ENCODE data around the gene MORF4L2.
"Not testable (repeated sequence)": the region's sequence is repeated elsewhere in the genome, so short reads cannot be mapped to it uniquely, and the experiment has no call there.

MORF4L2 gene

GRCh38 chrX:103678199-103678993 lies 8.1 kb downstream of the MORF4L2 start:
- Histone ChIP-seq H3K27me3 (ENCODE audit: control insufficient read depth, insufficient read depth, low read length) (no peaks in the 10 kb centered on the region), H3K9me3 (ENCODE audit: control insufficient read depth, insufficient read depth, low read length) (no peaks in the 10 kb centered on the region), H3K27ac (ENCODE audit: low read depth, low read length) (no peak overlapping the region), H3K9ac (ENCODE audit: low read depth, low read length) (no peak overlapping the region), H3K36me3 (ENCODE audit: control insufficient read depth, insufficient read depth, low read length) (peaks cover 79% of the 10 kb centered on the region), H3K4me3 (ENCODE audit: low read depth, low read length) (no peak overlapping the region), H3K4me1 (ENCODE audit: control insufficient read depth, insufficient read depth, low read length) (no peaks in the 10 kb centered on the region)

DNA sequence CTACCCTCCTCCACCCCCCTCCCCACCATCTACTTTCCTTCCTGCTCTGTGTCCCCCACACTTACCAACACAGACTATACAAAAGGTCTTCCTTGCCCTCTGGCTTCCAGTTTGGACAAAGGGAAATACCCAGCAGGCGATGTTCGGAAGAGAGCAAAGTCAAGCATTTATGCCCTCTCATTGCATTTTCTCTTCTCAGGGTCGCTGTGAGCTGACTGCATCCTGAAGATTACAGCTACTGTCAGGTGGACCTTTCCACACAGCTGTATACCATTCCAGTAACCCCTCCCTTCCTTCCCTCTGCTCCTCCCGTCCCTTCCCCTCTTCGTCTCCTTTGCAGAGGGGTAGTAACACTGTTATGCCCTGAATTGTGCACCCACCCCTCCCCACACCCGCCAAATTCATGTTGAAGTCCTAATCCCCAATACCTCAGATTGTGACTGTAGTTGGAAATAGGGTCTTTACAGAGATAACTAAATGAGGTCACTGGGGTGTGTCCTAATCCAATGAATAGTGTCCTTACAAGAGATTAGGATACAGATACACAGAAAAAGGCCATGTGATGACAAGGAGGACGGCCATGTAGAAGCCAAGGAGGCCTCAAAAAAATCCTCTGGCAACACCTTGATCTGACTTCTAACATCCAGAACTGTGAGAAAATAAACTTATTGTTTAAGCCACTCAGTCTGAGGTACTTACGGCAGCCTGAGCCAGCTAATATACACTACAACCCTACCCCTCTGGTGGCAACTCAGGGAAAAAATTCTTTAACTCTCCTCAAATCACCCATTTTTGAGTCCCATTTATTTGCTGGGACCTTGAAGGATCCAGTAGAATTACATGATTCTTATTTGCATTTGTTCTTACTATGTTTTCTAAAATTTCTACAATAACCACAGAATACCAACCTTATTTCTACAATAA lies 11.7 kb downstream of the MORF4L2 start:
- H3K27ac ChIP-seq (ENCODE audit: low read depth, low read length): no peak overlapping the region
- H3K36me3 ChIP-seq (ENCODE audit: control insufficient read depth, insufficient read depth, low read length): peaks cover 44% of the 10 kb centered on the region
- no peaks in the 10 kb centered on the region for H3K4me1 ChIP-seq (ENCODE audit: control insufficient read depth, insufficient read depth, low read length)
- H3K27me3 ChIP-seq (ENCODE audit: control insufficient read depth, insufficient read depth, low read length): no peaks in the 10 kb centered on the region
- H3K9ac ChIP-seq (ENCODE audit: low read depth, low read length): no peak overlapping the region
- no peaks in the 10 kb centered on the region for H3K9me3 ChIP-seq (ENCODE audit: control insufficient read depth, insufficient read depth, low read length)
- H3K4me3 ChIP-seq (ENCODE audit: low read depth, low read length): no peak overlapping the region

- Histone ChIP-seq H3K27ac (ENCODE audit: low read depth, low read length) (no peak overlapping the region), H3K4me1 (ENCODE audit: control insufficient read depth, insufficient read depth, low read length) (no peaks in the 10 kb centered on the region)
These were observed 16.8 kb downstream of the MORF4L2 start for GRCh38 chrX:103669745-103670144.

GRCh38 chrX:103666202-103667107 lies 20.0 kb downstream of the MORF4L2 start:
- Histone ChIP-seq H3K27ac (ENCODE audit: low read depth, low read length) (no peak overlapping the region), H3K4me1 (ENCODE audit: control insufficient read depth, insufficient read depth, low read length) (peaks cover 8% of the 10 kb centered on the region), H3K4me3 (ENCODE audit: low read depth, low read length) (no peak overlapping the region), H3K36me3 (ENCODE audit: control insufficient read depth, insufficient read depth, low read length) (no peaks in the 10 kb centered on the region), H3K9me3 (ENCODE audit: control insufficient read depth, insufficient read depth, low read length) (no peaks in the 10 kb centered on the region), H3K27me3 (ENCODE audit: control insufficient read depth, insufficient read depth, low read length) (0 out of 2 replicates have a peak, but pooled peaks cover 10% of the 10 kb centered on the region), H3K9ac (ENCODE audit: low read depth, low read length) (no peak overlapping the region)

More at GRCh38 chrX:103669745-103670144, 16.8 kb downstream of the MORF4L2 start:
- Histone ChIP-seq H3K27me3 (ENCODE audit: control insufficient read depth, insufficient read depth, low read length) (0 out of 2 replicates have a peak, but pooled peaks cover 6% of the 10 kb centered on the region), H3K36me3 (ENCODE audit: control insufficient read depth, insufficient read depth, low read length) (no peaks in the 10 kb centered on the region), H3K9ac (ENCODE audit: low read depth, low read length) (no peak overlapping the region), H3K4me3 (ENCODE audit: low read depth, low read length) (no peak overlapping the region), H3K9me3 (ENCODE audit: control insufficient read depth, insufficient read depth, low read length) (no peaks in the 10 kb centered on the region)

GRCh38 chrX:103663981-103664762 lies 22.3 kb downstream of the MORF4L2 start:
- no peak overlapping the region for H3K9ac ChIP-seq (ENCODE audit: low read depth, low read length)
- no peak overlapping the region for H3K27ac ChIP-seq (ENCODE audit: low read depth, low read length)
- H3K27me3 ChIP-seq (ENCODE audit: control insufficient read depth, insufficient read depth, low read length): 0 out of 2 replicates have a peak, but pooled peaks cover 10% of the 10 kb centered on the region
- peaks cover 8% of the 10 kb centered on the region for H3K4me1 ChIP-seq (ENCODE audit: control insufficient read depth, insufficient read depth, low read length)
- no peaks in the 10 kb centered on the region for H3K36me3 ChIP-seq (ENCODE audit: control insufficient read depth, insufficient read depth, low read length)
- peak overlapping the region; percentile 54 for H3K4me3 ChIP-seq (ENCODE audit: low read depth, low read length)
- H3K9me3 ChIP-seq (ENCODE audit: control insufficient read depth, insufficient read depth, low read length): no peaks in the 10 kb centered on the region

GRCh38 chrX:103659460-103659859 lies 27.0 kb downstream of the MORF4L2 start:
- not testable (repeated sequence) for H3K36me3 ChIP-seq (ENCODE audit: control insufficient read depth, insufficient read depth, low read length); H3K27ac ChIP-seq (ENCODE audit: low read depth, low read length); H3K4me3 ChIP-seq (ENCODE audit: low read depth, low read length); H3K27me3 ChIP-seq (ENCODE audit: control insufficient read depth, insufficient read depth, low read length); H3K9me3 ChIP-seq (ENCODE audit: control insufficient read depth, insufficient read depth, low read length); H3K9ac ChIP-seq (ENCODE audit: low read depth, low read length)
- H3K4me1 ChIP-seq (ENCODE audit: control insufficient read depth, insufficient read depth, low read length): peaks cover 12% of the 10 kb centered on the region

GRCh38 chrX:103658681-103659433 lies 27.6 kb downstream of the MORF4L2 start:
- Histone ChIP-seq H3K4me3 (ENCODE audit: low read depth, low read length) (no peak overlapping the region), H3K9me3 (ENCODE audit: control insufficient read depth, insufficient read depth, low read length) (no peaks in the 10 kb centered on the region), H3K36me3 (ENCODE audit: control insufficient read depth, insufficient read depth, low read length) (no peaks in the 10 kb centered on the region), H3K9ac (ENCODE audit: low read depth, low read length) (no peak overlapping the region), H3K27me3 (ENCODE audit: control insufficient read depth, insufficient read depth, low read length) (peaks cover 3% of the 10 kb centered on the region; the same call in 1 of the 2 replicates), H3K4me1 (ENCODE audit: control insufficient read depth, insufficient read depth, low read length) (peaks cover 12% of the 10 kb centered on the region), H3K27ac (ENCODE audit: low read depth, low read length) (no peak overlapping the region)

GRCh38 chrX:103657066-103657465 lies 29.4 kb downstream of the MORF4L2 start:
- H3K9me3 ChIP-seq (ENCODE audit: control insufficient read depth, insufficient read depth, low read length); H3K9ac ChIP-seq (ENCODE audit: low read depth, low read length); H3K4me3 ChIP-seq (ENCODE audit: low read depth, low read length); H3K4me1 ChIP-seq (ENCODE audit: control insufficient read depth, insufficient read depth, low read length); H3K36me3 ChIP-seq (ENCODE audit: control insufficient read depth, insufficient read depth, low read length); H3K27ac ChIP-seq (ENCODE audit: low read depth, low read length); H3K27me3 ChIP-seq (ENCODE audit: control insufficient read depth, insufficient read depth, low read length): not testable (repeated sequence)

- Histone ChIP-seq H3K36me3 (ENCODE audit: control insufficient read depth, insufficient read depth, low read length) (no peaks in the 10 kb centered on the region), H3K9me3 (ENCODE audit: control insufficient read depth, insufficient read depth, low read length) (no peaks in the 10 kb centered on the region), H3K4me3 (ENCODE audit: low read depth, low read length) (no peak overlapping the region), H3K9ac (ENCODE audit: low read depth, low read length) (no peak overlapping the region), H3K27me3 (ENCODE audit: control insufficient read depth, insufficient read depth, low read length) (no peaks in the 10 kb centered on the region; the same call in 1 of the 2 replicates), H3K4me1 (ENCODE audit: control insufficient read depth, insufficient read depth, low read length) (peaks cover 4% of the 10 kb centered on the region; the same call in 1 of the 2 replicates), H3K27ac (ENCODE audit: low read depth, low read length) (no peak overlapping the region)
These were observed 29.9 kb downstream of the MORF4L2 start for GRCh38 chrX:103656617-103657016.
